Skeletal muscle tissue (tissue), 4 donors: ENCODE measurements around the gene SCART1. TPM values are rescaled to one million over a fixed set of nuclear protein-coding genes. Genes with fewer than 3 reads are reported as not detected.

ENCODE experiments used
- H3K27ac ChIP-seq: one replicate; pipeline ENCODE4 v1.7.0; 2013; ENCODE audit warnings: mild to moderate bottlenecking, low read depth, low read length, inconsistent platforms
- H3K27me3 ChIP-seq, 3 donors: one replicate each; pipeline ENCODE4 v1.7.0; 2013; ENCODE audit warnings: low read length in 3 of 3; ENCODE audit not compliant: control insufficient read depth in 3 of 3, insufficient read depth in 3 of 3
- H3K36me3 ChIP-seq, 3 donors: one replicate each; pipeline ENCODE4 v1.7.0; 2013; ENCODE audit warnings: low read length in 3 of 3; ENCODE audit not compliant: control insufficient read depth in 3 of 3, insufficient read depth in 3 of 3
- H3K4me1 ChIP-seq, 3 donors: one replicate each; pipeline ENCODE4 v1.7.0; 2013; ENCODE audit warnings: low read length in 3 of 3, mild to moderate bottlenecking in 3 of 3; ENCODE audit not compliant: control insufficient read depth in 3 of 3, insufficient read depth in 3 of 3
- H3K4me3 ChIP-seq, 3 donors: one replicate each; pipeline ENCODE4 v1.7.0; 2013; ENCODE audit warnings: low read length in 3 of 3
- H3K9ac ChIP-seq, 3 donors: one replicate each; pipeline ENCODE4 v1.7.0; 2013; ENCODE audit warnings: low read length in 3 of 3, mild to moderate bottlenecking in 3 of 3, moderate library complexity in 2 of 3, low read depth in 1 of 3
- H3K9me3 ChIP-seq, 3 donors: one replicate each; pipeline ENCODE4 v1.7.0; 2013; ENCODE audit warnings: low read length in 3 of 3; ENCODE audit not compliant: control insufficient read depth in 3 of 3
- total RNA-seq: library from RNA; depleted of rRNA; stranded (reverse); fragments of >200 nt; gene quantifications from one replicate; pipeline ENCODE4 v1.2.3, GENCODE V29; 2014
- donor health status: Osteomylitis.

The SCART1 gene
- total RNA-seq, 1 donor from 2014 or later, result 1.6 TPM

DNA sequence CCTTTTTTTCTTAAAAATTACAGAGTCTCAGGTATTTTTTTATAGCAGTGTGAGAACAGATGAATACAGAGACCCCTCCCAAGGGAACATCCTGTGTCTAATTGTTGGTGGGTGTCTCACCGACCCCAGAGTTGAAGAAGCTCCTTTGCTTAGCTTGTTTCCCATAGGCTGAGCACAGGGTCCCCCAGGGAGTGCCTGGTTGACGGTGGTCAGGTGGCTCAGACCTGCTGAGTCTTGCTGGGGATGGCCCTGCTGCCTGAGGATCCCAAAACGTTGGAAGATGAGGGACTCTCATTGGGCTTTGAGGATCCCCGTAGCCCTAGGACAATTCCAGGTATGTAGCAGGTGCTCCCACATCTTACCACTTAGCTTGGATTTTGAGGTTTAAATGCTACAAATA lies 19.5 kb downstream of the SCART1 start:
- H3K4me1 ChIP-seq, result no peaks in the 10 kb centered on the region
- H3K9ac ChIP-seq, result no peak overlapping the region
- H3K9me3 ChIP-seq, result no peaks in the 10 kb centered on the region
- H3K27me3 ChIP-seq, result no peaks in the 10 kb centered on the region
- H3K4me3 ChIP-seq, result no peak overlapping the region
- H3K36me3 ChIP-seq, result no peaks in the 10 kb centered on the region
- H3K27ac ChIP-seq, result no peak overlapping the region

- H3K9me3 ChIP-seq, result no peaks in the 10 kb centered on the region
- no peak overlapping the region for H3K9ac ChIP-seq
- H3K4me1 ChIP-seq, result no peaks in the 10 kb centered on the region
- H3K4me3 ChIP-seq, result no peak overlapping the region
- H3K36me3 ChIP-seq, result no peaks in the 10 kb centered on the region
- H3K27ac ChIP-seq, result no peak overlapping the region
- H3K27me3 ChIP-seq, result no peaks in the 10 kb centered on the region
Observed at GRCh38 chr10:133474027-133474426, 20.3 kb downstream of the SCART1 start.

GRCh38 chr10:133474665-133475424 lies 21.1 kb downstream of the SCART1 start:
- H3K36me3 ChIP-seq, result no peaks in the 10 kb centered on the region
- no peak overlapping the region for H3K9ac ChIP-seq
- H3K27me3 ChIP-seq, result no peaks in the 10 kb centered on the region
- no peak overlapping the region for H3K4me3 ChIP-seq
- H3K9me3 ChIP-seq, result no peaks in the 10 kb centered on the region
- H3K27ac ChIP-seq, result no peak overlapping the region
- H3K4me1 ChIP-seq, result no peaks in the 10 kb centered on the region

GRCh38 chr10:133475425-133475734 lies 21.6 kb downstream of the SCART1 start:
- H3K27ac ChIP-seq, result no peak overlapping the region
- no peak overlapping the region for H3K4me3 ChIP-seq
- no peaks in the 10 kb centered on the region for H3K27me3 ChIP-seq
- no peak overlapping the region for H3K9ac ChIP-seq
- no peaks in the 10 kb centered on the region for H3K36me3 ChIP-seq
- H3K9me3 ChIP-seq, result no peaks in the 10 kb centered on the region
- no peaks in the 10 kb centered on the region for H3K4me1 ChIP-seq

GRCh38 chr10:133475821-133476640 lies 22.3 kb downstream of the SCART1 start:
- H3K4me1 ChIP-seq, result no peaks in the 10 kb centered on the region
- no peak overlapping the region for H3K27ac ChIP-seq
- no peaks in the 10 kb centered on the region for H3K27me3 ChIP-seq
- no peaks in the 10 kb centered on the region for H3K9me3 ChIP-seq
- H3K4me3 ChIP-seq, result no peak overlapping the region
- H3K36me3 ChIP-seq, result no peaks in the 10 kb centered on the region
- no peak overlapping the region for H3K9ac ChIP-seq

- H3K36me3 ChIP-seq, result no peaks in the 10 kb centered on the region
- no peak overlapping the region for H3K9ac ChIP-seq
- H3K27me3 ChIP-seq, result no peaks in the 10 kb centered on the region
- H3K27ac ChIP-seq, result no peak overlapping the region
- H3K4me1 ChIP-seq, result no peaks in the 10 kb centered on the region
- H3K9me3 ChIP-seq, result no peaks in the 10 kb centered on the region
- no peak overlapping the region for H3K4me3 ChIP-seq
Observed at GRCh38 chr10:133476641-133476990, 22.9 kb downstream of the SCART1 start.

DNA sequence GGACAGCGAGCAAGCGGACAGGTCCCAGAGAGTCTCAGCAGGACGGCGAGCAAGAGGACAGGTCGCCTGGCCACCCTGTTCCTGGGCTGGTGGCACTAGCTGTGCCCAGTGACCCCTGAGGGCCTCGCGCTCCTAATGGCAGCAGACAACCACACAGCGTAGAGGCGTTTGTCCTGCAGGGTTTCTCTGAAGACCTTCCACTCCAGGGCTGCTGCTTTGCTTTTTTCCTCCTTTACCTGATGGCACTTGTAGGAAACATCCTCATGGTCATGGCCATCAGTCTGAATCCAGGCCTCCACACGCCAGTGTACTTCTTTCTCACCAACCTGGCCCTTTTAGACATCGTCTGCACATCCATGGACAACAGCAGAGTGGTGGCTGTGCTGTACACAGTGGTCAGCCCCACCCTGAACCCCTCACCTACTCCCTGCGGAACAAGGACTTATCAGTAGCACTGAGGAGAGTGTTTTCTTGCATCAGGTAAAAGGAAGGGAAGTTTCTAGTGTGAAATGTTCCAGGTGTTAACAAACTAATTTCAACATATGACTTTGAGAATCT lies 27.4 kb downstream of the SCART1 start:
- Histone ChIP-seq H3K9me3 (peaks cover 0 to 7% (median 3%) of the 10 kb centered on the region in 3 donors), H3K4me3 (no peak overlapping the region), H3K9ac (no peak overlapping the region), H3K36me3 (no peaks in the 10 kb centered on the region), H3K27ac (no peak overlapping the region), H3K4me1 (no peaks in the 10 kb centered on the region), H3K27me3 (no peaks in the 10 kb centered on the region)

DNA sequence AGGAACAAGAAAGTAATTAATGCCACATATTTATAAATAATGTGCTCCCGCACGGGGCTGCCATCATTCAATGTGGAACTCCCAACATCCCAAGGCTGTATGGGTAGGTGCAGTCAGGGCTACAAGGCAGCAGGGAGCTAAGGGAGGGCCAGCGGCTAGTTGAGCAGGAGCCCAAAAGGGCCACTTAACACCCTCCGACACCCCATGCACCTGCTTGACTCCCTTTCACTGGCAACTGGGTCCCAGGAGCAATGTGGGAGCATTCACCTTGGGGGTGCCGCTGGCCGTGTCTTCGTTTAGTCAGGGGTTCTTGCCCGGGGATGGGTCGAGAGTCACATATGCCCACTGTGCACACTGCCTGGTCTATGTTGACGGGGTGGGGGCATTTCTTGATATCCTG lies 27.9 kb downstream of the SCART1 start:
- H3K4me3 ChIP-seq, result no peak overlapping the region
- no peaks in the 10 kb centered on the region for H3K36me3 ChIP-seq
- no peaks in the 10 kb centered on the region for H3K27me3 ChIP-seq
- H3K4me1 ChIP-seq, result no peaks in the 10 kb centered on the region
- peaks cover 0 to 7% (median 3%) of the 10 kb centered on the region in 3 donors for H3K9me3 ChIP-seq
- no peak overlapping the region for H3K27ac ChIP-seq
- no peak overlapping the region for H3K9ac ChIP-seq

GRCh38 chr10:133484818-133485217 lies 31.1 kb downstream of the SCART1 start:
- Histone ChIP-seq H3K27ac (no peak overlapping the region), H3K4me3 (no peak overlapping the region), H3K27me3 (no peaks in the 10 kb centered on the region), H3K36me3 (no peaks in the 10 kb centered on the region), H3K9me3 (peaks cover 0 to 10% (median 3%) of the 10 kb centered on the region in 3 donors), H3K9ac (no peak overlapping the region), H3K4me1 (no peaks in the 10 kb centered on the region)

GRCh38 chr10:133487085-133487484 lies 33.3 kb downstream of the SCART1 start:
- Histone ChIP-seq H3K36me3 (no peaks in the 10 kb centered on the region), H3K27me3 (no peaks in the 10 kb centered on the region), H3K27ac (no peak overlapping the region), H3K9ac (no peak overlapping the region), H3K4me3 (no peak overlapping the region), H3K4me1 (no peaks in the 10 kb centered on the region), H3K9me3 (peaks cover 0 to 10% (median 3%) of the 10 kb centered on the region in 3 donors)
